Immature natural killer cell (primary cell): ENCODE measurements around the gene SH3D21. TPM values are rescaled to one million over a fixed set of nuclear protein-coding genes. Genes with fewer than 3 reads are reported as not detected.

Source experiments
- DNase-seq, 3 donors: peaks; one replicate each; pipeline ENCODE4 v3.0.0; 2022; ENCODE audit warnings: mixed read lengths in 1 of 3
- H3K27ac Mint-ChIP-seq, 6 donors: one replicate each; pipeline ENCODE4 v1.8.0; 2020; ENCODE audit warnings: mixed read lengths in 6 of 6, mild to moderate bottlenecking in 5 of 6, inconsistent platforms in 4 of 6, moderate library complexity in 3 of 6
- H3K27me3 Mint-ChIP-seq, 3 donors: one replicate each; pipeline ENCODE4 v1.8.0; 2020 to 2021; ENCODE audit warnings: low read depth in 3 of 3, mild to moderate bottlenecking in 3 of 3, mixed read lengths in 3 of 3, moderate library complexity in 3 of 3, inconsistent platforms in 1 of 3
- H3K36me3 Mint-ChIP-seq, 3 donors: one replicate each; pipeline ENCODE4 v1.8.0; 2020; ENCODE audit warnings: mixed read lengths in 3 of 3, inconsistent platforms in 2 of 3, mild to moderate bottlenecking in 2 of 3
- H3K4me1 Mint-ChIP-seq, 2 donors: one replicate each; pipeline ENCODE4 v1.8.0; 2020; ENCODE audit warnings: inconsistent platforms in 2 of 2, mild to moderate bottlenecking in 2 of 2, mixed read lengths in 2 of 2, moderate library complexity in 1 of 2
- H3K4me3 Mint-ChIP-seq, 5 donors: one replicate each; pipeline ENCODE4 v1.8.0; 2020; ENCODE audit warnings: mild to moderate bottlenecking in 5 of 5, mixed read lengths in 5 of 5, inconsistent platforms in 3 of 5, moderate library complexity in 3 of 5
- H3K9me3 Mint-ChIP-seq, 6 donors: one replicate each; pipeline ENCODE4 v1.8.0; 2020; ENCODE audit warnings: mild to moderate bottlenecking in 6 of 6, mixed read lengths in 6 of 6, inconsistent platforms in 4 of 6, moderate library complexity in 3 of 6
- polyA plus RNA-seq, 3 donors: library from polyadenylated mRNA; unstranded; fragments of 300-500 nt; fragmentation: Illumina TruSeq; gene quantifications; one replicate each; pipeline ENCODE4 v1.2.3, GENCODE V29; 2021

Gene SH3D21
- polyA plus RNA-seq, 3 donors from 2014 or later: 0.26 to 0.96 TPM; not detected in 1

- Mint-ChIP-seq H3K4me3 (no peak overlapping the region), H3K36me3 (peaks cover 9 to 48% (median 16%) of the 10 kb centered on the region in 3 donors), H3K27ac (peak overlapping the region; percentile 63 to 84 (median 75)), H3K27me3 (peaks cover 0 to 2% (median 0%) of the 10 kb centered on the region in 3 donors), H3K4me1 (peaks cover 11 to 33% of the 10 kb centered on the region in 2 donors), H3K9me3 (no peaks in the 10 kb centered on the region)
- peak; percentile 62 to 72 (median 68) for DNase-seq
These were observed 20.6 kb upstream of the SH3D21 start for GRCh38 chr1:36285443-36286101.

- Mint-ChIP-seq H3K9me3 (no peaks in the 10 kb centered on the region), H3K4me1 (peaks cover 10 to 25% of the 10 kb centered on the region in 2 donors), H3K27me3 (peaks cover 0 to 2% (median 0%) of the 10 kb centered on the region in 3 donors), H3K36me3 (peaks cover 15 to 58% (median 16%) of the 10 kb centered on the region in 3 donors), H3K27ac (peak overlapping the region in 1 of 6 donors; percentile 43), H3K4me3 (no peak overlapping the region)
- no peak for DNase-seq
These were observed 19.4 kb upstream of the SH3D21 start for GRCh38 chr1:36286802-36287201.

GRCh38 chr1:36287595-36287994 is 18.6 kb upstream of the SH3D21 start:
- DNase-seq: no peak
- Mint-ChIP-seq H3K27ac (peak overlapping the region in 1 of 6 donors; percentile 58), H3K9me3 (no peaks in the 10 kb centered on the region), H3K27me3 (peaks cover 0 to 2% (median 0%) of the 10 kb centered on the region in 3 donors), H3K4me3 (no peak overlapping the region), H3K36me3 (peaks cover 15 to 58% (median 16%) of the 10 kb centered on the region in 3 donors), H3K4me1 (peaks cover 8 to 22% of the 10 kb centered on the region in 2 donors)

GRCh38 chr1:36295390-36295789 is 10.8 kb upstream of the SH3D21 start:
- H3K9me3 Mint-ChIP-seq: peaks cover 0 to 1% (median 0%) of the 10 kb centered on the region in 6 donors
- H3K4me1 Mint-ChIP-seq: peaks cover 0 to 1% of the 10 kb centered on the region in 2 donors
- H3K4me3 Mint-ChIP-seq: no peak overlapping the region
- H3K27ac Mint-ChIP-seq: peak overlapping the region in 2 of 6 donors; percentile 51 to 70
- H3K36me3 Mint-ChIP-seq: peaks cover 17 to 39% (median 18%) of the 10 kb centered on the region in 3 donors
- H3K27me3 Mint-ChIP-seq: peaks cover 0 to 2% (median 0%) of the 10 kb centered on the region in 3 donors
- no peak for DNase-seq

- Mint-ChIP-seq H3K9me3 (peaks cover 0 to 1% (median 0%) of the 10 kb centered on the region in 6 donors), H3K36me3 (peaks cover 11 to 39% (median 28%) of the 10 kb centered on the region in 3 donors), H3K4me3 (no peak overlapping the region), H3K27me3 (peaks cover 0 to 3% (median 0%) of the 10 kb centered on the region in 3 donors), H3K27ac (peak overlapping the region in 2 of 6 donors; percentile 55 to 62), H3K4me1 (peaks cover 0 to 1% of the 10 kb centered on the region in 2 donors)
- DNase-seq: no peak
These were observed 9.1 kb upstream of the SH3D21 start for GRCh38 chr1:36297062-36297461.

GRCh38 chr1:36298640-36299039 is 7.5 kb upstream of the SH3D21 start:
- Mint-ChIP-seq H3K4me3 (no peak overlapping the region), H3K9me3 (peaks cover 0 to 1% (median 0%) of the 10 kb centered on the region in 6 donors), H3K27ac (no peak overlapping the region), H3K36me3 (peaks cover 16 to 48% (median 37%) of the 10 kb centered on the region in 3 donors), H3K4me1 (peaks cover 0 to 1% of the 10 kb centered on the region in 2 donors), H3K27me3 (peaks cover 0 to 3% (median 1%) of the 10 kb centered on the region in 3 donors)
- no peak for DNase-seq

- peaks cover 1 to 2% (median 2%) of the 10 kb centered on the region in 3 donors for H3K27me3 Mint-ChIP-seq
- H3K9me3 Mint-ChIP-seq: peaks cover 0 to 1% (median 0%) of the 10 kb centered on the region in 6 donors
- peak overlapping the region in 3 of 6 donors; percentile 15 to 53 (median 18) for H3K27ac Mint-ChIP-seq
- peaks cover 0 to under 1% of the 10 kb centered on the region in 2 donors for H3K4me1 Mint-ChIP-seq
- DNase-seq: no peak
- peaks cover 10 to 39% (median 35%) of the 10 kb centered on the region in 3 donors for H3K36me3 Mint-ChIP-seq
- no peak overlapping the region for H3K4me3 Mint-ChIP-seq
These were observed 5.6 kb upstream of the SH3D21 start for GRCh38 chr1:36300526-36300925.

- Mint-ChIP-seq H3K4me1 (peaks cover 0 to 4% of the 10 kb centered on the region in 2 donors), H3K36me3 (peaks cover 8 to 39% (median 35%) of the 10 kb centered on the region in 3 donors), H3K9me3 (peaks cover 0 to 1% (median 0%) of the 10 kb centered on the region in 6 donors), H3K4me3 (no peak overlapping the region), H3K27ac (peak overlapping the region in 3 of 6 donors; percentile 6 to 67 (median 53)), H3K27me3 (peaks cover 1 to 2% (median 2%) of the 10 kb centered on the region in 3 donors)
- DNase-seq: no peak
These were observed 4.9 kb upstream of the SH3D21 start for GRCh38 chr1:36301220-36301619.

- H3K4me1 Mint-ChIP-seq: peaks cover 8 to 12% of the 10 kb centered on the region in 2 donors
- H3K27me3 Mint-ChIP-seq: peaks cover 1 to 4% (median 2%) of the 10 kb centered on the region in 3 donors
- no peak overlapping the region for H3K4me3 Mint-ChIP-seq
- H3K9me3 Mint-ChIP-seq: peaks cover 0 to 1% (median 0%) of the 10 kb centered on the region in 6 donors
- peaks cover 8 to 35% (median 34%) of the 10 kb centered on the region in 3 donors for H3K36me3 Mint-ChIP-seq
- DNase-seq: no peak
- peak overlapping the region in 1 of 6 donors; percentile 24 for H3K27ac Mint-ChIP-seq
These were observed 2.9 kb upstream of the SH3D21 start for GRCh38 chr1:36303244-36303643.

GRCh38 chr1:36303650-36304360 is 2.4 kb upstream of the SH3D21 start:
- Mint-ChIP-seq H3K4me1 (peaks cover 8 to 12% of the 10 kb centered on the region in 2 donors), H3K36me3 (peaks cover 8 to 35% (median 34%) of the 10 kb centered on the region in 3 donors), H3K27ac (no peak overlapping the region), H3K9me3 (peaks cover 0 to 1% (median 0%) of the 10 kb centered on the region in 6 donors), H3K27me3 (peaks cover 1 to 4% (median 2%) of the 10 kb centered on the region in 3 donors), H3K4me3 (peak overlapping the region in 1 of 5 donors; percentile 19)
- no peak for DNase-seq

GRCh38 chr1:36304521-36304920 is 1.6 kb upstream of the SH3D21 start:
- Mint-ChIP-seq H3K36me3 (peaks cover 8 to 35% (median 34%) of the 10 kb centered on the region in 3 donors), H3K9me3 (peaks cover 0 to 1% (median 0%) of the 10 kb centered on the region in 6 donors), H3K4me3 (peak overlapping the region in 1 of 5 donors; percentile 32), H3K27me3 (peaks cover 1 to 4% (median 2%) of the 10 kb centered on the region in 3 donors), H3K27ac (peak overlapping the region in 2 of 6 donors; percentile 50 to 62), H3K4me1 (peaks cover 8 to 12% of the 10 kb centered on the region in 2 donors)
- DNase-seq: no peak

GRCh38 chr1:36304970-36305914 is 926 bp upstream of the SH3D21 start:
- peaks cover 1 to 4% (median 2%) of the 10 kb centered on the region in 3 donors for H3K27me3 Mint-ChIP-seq
- peak overlapping the region in 2 of 6 donors; percentile 49 to 62 for H3K27ac Mint-ChIP-seq
- peaks cover 8 to 29% (median 28%) of the 10 kb centered on the region in 3 donors for H3K36me3 Mint-ChIP-seq
- DNase-seq: no peak
- peak overlapping the region; percentile 67 to 90 (median 77) for H3K4me3 Mint-ChIP-seq
- no peaks in the 10 kb centered on the region for H3K9me3 Mint-ChIP-seq
- H3K4me1 Mint-ChIP-seq: peaks cover 8 to 12% of the 10 kb centered on the region in 2 donors

GRCh38 chr1:36305915-36306209 is 306 bp upstream of the SH3D21 start:
- Mint-ChIP-seq H3K4me3 (peak overlapping the region; percentile 67 to 90 (median 77)), H3K36me3 (peaks cover 8 to 23% (median 23%) of the 10 kb centered on the region in 3 donors), H3K27ac (peak overlapping the region in 2 of 6 donors; percentile 24 to 40), H3K9me3 (no peaks in the 10 kb centered on the region), H3K27me3 (peaks cover 0 to 4% (median 2%) of the 10 kb centered on the region in 3 donors), H3K4me1 (peaks cover 14 to 15% of the 10 kb centered on the region in 2 donors)
- no peak for DNase-seq
